HEK293T (cell line): ENCODE measurements around the gene ISX.

Experiments used
- CTCF ChIA-PET: fragments of 350-600 bp; formaldehyde crosslinking; extraction: SDS; loops from one replicate; lab custom pipeline; 2021; ENCODE audit warnings: antibody characterized with exemption, inconsistent platforms; lab: Yijun Ruan, JAX
- POLR2A ChIA-PET: fragments of 350-600 bp; formaldehyde crosslinking; extraction: SDS; loops from one replicate; lab custom pipeline; 2020; ENCODE audit warnings: antibody characterized with exemption, inconsistent platforms; lab: Yijun Ruan, JAX
- DNase-seq: peaks from one replicate; pipeline ENCODE4 v3.0.0; 2012; ENCODE audit warnings: mixed read lengths; ENCODE audit errors: extremely low spot score
- ARNT ChIP-seq: fragments of 450-650 bp; IDR thresholded peaks from 2 replicates; pipeline ENCODE4 v1.6.1; 2017; ENCODE audit warnings: mild to moderate bottlenecking
- BHLHE40 ChIP-seq: fragments of 450-650 bp; IDR thresholded peaks from 2 replicates; pipeline ENCODE4 v1.6.1; 2016; ENCODE audit warnings: mild to moderate bottlenecking, moderate library complexity, borderline replicate concordance
- CTBP1 ChIP-seq: fragments of 450-650 bp; IDR thresholded peaks from 2 replicates; pipeline ENCODE4 v1.6.1; 2016; ENCODE audit warnings: borderline replicate concordance
- ELF4 ChIP-seq: fragments of 450-650 bp; IDR thresholded peaks from 2 replicates; pipeline ENCODE4 v1.6.1; 2017; ENCODE audit warnings: antibody characterized with exemption
- FOXA1 ChIP-seq: fragments of 450-650 bp; IDR thresholded peaks from 2 replicates; pipeline ENCODE4 v1.6.1; 2016; ENCODE audit warnings: mild to moderate bottlenecking
- FOXK2 ChIP-seq: fragments of 450-650 bp; IDR thresholded peaks from 2 replicates; pipeline ENCODE4 v1.6.1; 2016; ENCODE audit warnings: mild to moderate bottlenecking
- FOXM1 ChIP-seq: fragments of 450-650 bp; IDR thresholded peaks from 2 replicates; pipeline ENCODE4 v1.6.1; 2017; ENCODE audit warnings: mild to moderate bottlenecking, borderline replicate concordance
- HDGF ChIP-seq: fragments of 450-650 bp; IDR thresholded peaks from 2 replicates; pipeline ENCODE4 v1.6.1; 2017; ENCODE audit warnings: antibody characterized with exemption, borderline replicate concordance
- L3MBTL2 ChIP-seq: fragments of 450-650 bp; conservative IDR thresholded peaks from 2 replicates; pipeline ENCODE4 v1.6.1; 2016; ENCODE audit warnings: mild to moderate bottlenecking
- LEF1 ChIP-seq: fragments of 450-650 bp; IDR thresholded peaks from 2 replicates; pipeline ENCODE4 v1.6.1; 2017; ENCODE audit warnings: mild to moderate bottlenecking, borderline replicate concordance
- NFRKB ChIP-seq: fragments of 450-650 bp; IDR thresholded peaks from 2 replicates; pipeline ENCODE4 v1.6.1; 2016; ENCODE audit warnings: mild to moderate bottlenecking, moderate library complexity
- PKNOX1 ChIP-seq: fragments of 450-650 bp; IDR thresholded peaks from 2 replicates; pipeline ENCODE4 v1.6.1; 2016
- SP1 ChIP-seq: fragments of 450-650 bp; IDR thresholded peaks from 2 replicates; pipeline ENCODE4 v1.6.1; 2017
- SUZ12 ChIP-seq: fragments of 450-650 bp; IDR thresholded peaks from 2 replicates; pipeline ENCODE4 v1.6.1; 2016; ENCODE audit warnings: mild to moderate bottlenecking
- TARDBP ChIP-seq: fragments of 450-650 bp; IDR thresholded peaks from 2 replicates; pipeline ENCODE4 v1.6.1; 2016
- ZNF384 ChIP-seq: fragments of 450-650 bp; IDR thresholded peaks from 2 replicates; pipeline ENCODE4 v1.6.1; 2016

Gene ISX

DNA sequence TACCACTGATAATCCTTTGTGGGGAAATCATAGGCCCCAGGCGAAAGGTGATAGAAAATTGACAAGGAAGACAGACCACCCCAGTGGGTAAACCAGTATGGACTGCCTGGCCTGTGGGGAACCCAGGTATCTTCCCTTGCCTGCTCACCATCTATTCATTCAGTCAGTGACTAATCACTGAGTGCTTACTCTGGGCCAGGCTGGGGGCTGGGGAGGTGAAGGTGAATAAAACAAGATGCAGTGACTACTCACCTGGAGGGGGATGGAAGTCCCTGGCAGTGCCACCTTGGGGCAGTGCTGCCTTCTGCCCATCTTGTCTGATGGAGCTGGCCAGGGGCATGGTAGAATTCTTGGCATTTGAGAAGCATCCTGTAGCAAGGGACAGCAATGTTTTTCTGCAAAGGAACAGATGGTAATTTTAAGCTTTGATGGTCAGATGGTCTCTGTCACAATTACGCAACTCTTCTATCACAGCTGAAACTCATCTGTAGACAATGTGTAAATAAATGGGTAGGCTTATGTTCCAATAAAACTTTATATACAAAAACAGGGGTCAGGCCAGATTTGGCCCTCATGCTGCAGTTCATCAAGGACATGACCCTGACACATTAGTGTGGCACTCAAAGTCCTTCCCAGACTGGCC is 4.6 kb downstream of the ISX start:
- POLR2A ChIA-PET = no interaction called here
- CTCF ChIA-PET = no interaction called here
- TF ChIP-seq HDGF = no peak
- DNase-seq = no peak

GRCh38 chr22:35071784-35072183 is 5.8 kb downstream of the ISX start:
- POLR2A ChIA-PET = no interaction called here
- TF ChIP-seq BHLHE40 = no peak
- TF ChIP-seq FOXM1 = no peak
- no peak for TF ChIP-seq CTBP1
- no peak for TF ChIP-seq LEF1
- no peak for TF ChIP-seq SP1
- no peak for TF ChIP-seq SUZ12
- no peak for TF ChIP-seq ZNF384
- CTCF ChIA-PET = no interaction called here
- DNase-seq = no peak

GRCh38 chr22:35072925-35073324 is 7.0 kb downstream of the ISX start:
- ChIA-PET POLR2A (no interaction called here), CTCF (no interaction called here)
- DNase-seq = no peak
- TF ChIP-seq FOXM1 = no peak
- TF ChIP-seq LEF1 = no peak

- DNase-seq = no peak
- POLR2A ChIA-PET = no interaction called here
- TF ChIP-seq L3MBTL2 (no peak), CTBP1 (no peak), HDGF (no peak), NFRKB (no peak), ARNT (no peak), TARDBP (no peak), FOXK2 (no peak), BHLHE40 (no peak), FOXA1 (no peak), LEF1 (no peak), ELF4 (no peak), SP1 (no peak)
- CTCF ChIA-PET = no interaction called here
These were observed 8.6 kb downstream of the ISX start for GRCh38 chr22:35074583-35074982.

DNA sequence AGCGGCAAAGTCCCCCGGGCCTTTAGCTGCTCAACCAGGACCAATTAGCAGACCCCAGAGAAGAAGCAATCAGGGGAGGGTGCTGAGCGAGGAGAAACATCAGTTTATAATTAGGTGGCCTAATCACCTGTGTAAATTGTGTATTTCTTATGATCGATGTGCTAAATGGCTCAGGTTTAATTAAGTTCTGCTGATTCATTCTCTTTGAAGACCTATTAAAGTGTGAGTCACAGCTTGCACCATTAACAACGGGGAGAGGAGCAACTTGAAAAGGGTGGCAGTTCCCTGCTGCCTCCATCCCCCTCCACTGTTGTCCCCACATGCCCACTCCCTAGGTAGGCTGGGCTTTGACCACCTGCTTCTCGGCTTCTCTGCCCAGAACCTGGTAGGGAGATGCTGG is 10.7 kb downstream of the ISX start:
- ChIA-PET CTCF (interaction anchor here (0.7 to 1.1 kb wide), 2 partner anchors 155 to 222 kb away, joined by 3 read pairs; no protein-coding TSS in a partner anchor), POLR2A (no interaction called here)
- no peak for TF ChIP-seq FOXM1
- no peak for TF ChIP-seq SUZ12
- no peak for TF ChIP-seq CTBP1
- TF ChIP-seq ELF4 = no peak
- no peak for TF ChIP-seq L3MBTL2
- TF ChIP-seq PKNOX1 = no peak
- TF ChIP-seq BHLHE40 = no peak
- no peak for TF ChIP-seq TARDBP
- no peak for TF ChIP-seq LEF1
- no peak for TF ChIP-seq HDGF
- TF ChIP-seq FOXA1 = no peak
- no peak for TF ChIP-seq SP1
- no peak for TF ChIP-seq FOXK2
- TF ChIP-seq ARNT = no peak
- no peak for TF ChIP-seq ZNF384
- DNase-seq = no peak

DNA sequence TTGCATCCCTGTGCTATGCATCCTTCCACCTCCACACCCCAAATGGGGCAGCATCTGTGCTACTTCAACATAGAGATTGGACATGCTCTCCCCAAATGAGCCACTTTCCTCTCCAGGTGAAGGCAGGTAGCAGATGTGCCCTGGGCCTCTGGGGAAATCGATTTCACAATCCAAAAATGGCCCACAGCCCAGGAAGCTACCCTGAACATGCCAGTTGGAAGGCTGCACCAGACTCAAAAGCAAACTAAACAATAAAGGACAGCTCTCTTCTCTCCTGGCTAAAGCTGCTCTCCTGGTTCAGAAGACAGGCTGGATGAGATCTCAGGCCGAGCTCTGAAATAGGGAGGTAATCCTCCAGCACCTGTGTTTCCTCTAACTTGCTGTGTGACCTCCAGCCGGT is 19.7 kb downstream of the ISX start:
- ChIA-PET CTCF (no interaction called here), POLR2A (no interaction called here)
- no peak for DNase-seq
- no peak for TF ChIP-seq SP1
- no peak for TF ChIP-seq CTBP1
- no peak for TF ChIP-seq ELF4
- TF ChIP-seq ARNT = no peak
- TF ChIP-seq FOXA1 = no peak
- no peak for TF ChIP-seq LEF1
- TF ChIP-seq TARDBP = no peak
- no peak for TF ChIP-seq PKNOX1
- no peak for TF ChIP-seq SUZ12
- TF ChIP-seq NFRKB = no peak
- TF ChIP-seq BHLHE40 = no peak
- TF ChIP-seq FOXM1 = no peak
- no peak for TF ChIP-seq FOXK2
- TF ChIP-seq HDGF = no peak
- no peak for TF ChIP-seq L3MBTL2

- CTCF ChIA-PET = no interaction called here
- TF ChIP-seq BHLHE40 = no peak
- no peak for TF ChIP-seq FOXK2
- TF ChIP-seq SP1 = no peak
- TF ChIP-seq HDGF = no peak
- TF ChIP-seq L3MBTL2 = no peak
- no peak for TF ChIP-seq SUZ12
- no peak for TF ChIP-seq PKNOX1
- TF ChIP-seq TARDBP = no peak
- no peak for TF ChIP-seq ARNT
- TF ChIP-seq FOXM1 = no peak
- no peak for TF ChIP-seq FOXA1
- TF ChIP-seq LEF1 = no peak
- TF ChIP-seq ELF4 = no peak
- no peak for TF ChIP-seq CTBP1
- TF ChIP-seq ZNF384 = no peak
- no peak for TF ChIP-seq NFRKB
These were observed 23.2 kb downstream of the ISX start for GRCh38 chr22:35089139-35089538.

More at GRCh38 chr22:35089139-35089538, 23.2 kb downstream of the ISX start:
- POLR2A ChIA-PET = no interaction called here
- DNase-seq = no peak
